ENCODE results near the gene IFT43.

DNA sequence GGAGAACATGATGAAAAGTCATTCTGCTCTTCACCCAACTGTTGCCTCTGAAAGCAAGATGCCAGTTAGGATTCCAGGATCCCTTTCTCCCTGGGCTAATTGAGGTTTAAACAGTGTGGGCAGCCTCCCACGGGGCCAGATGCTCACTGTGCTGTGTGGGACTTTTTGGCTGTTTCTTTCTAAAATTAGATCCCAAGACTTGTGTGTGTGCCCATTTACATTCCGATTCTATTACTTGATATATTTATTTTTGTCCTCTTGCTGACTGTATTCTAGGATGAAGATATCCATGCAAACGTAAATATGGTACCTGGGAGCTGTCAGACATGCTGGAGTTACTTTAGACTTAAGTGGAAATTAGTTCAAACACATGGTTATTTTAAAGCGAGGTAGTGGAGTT is 6.2 kb downstream of the IFT43 start:
- TF ChIP-seq TAF1 (IDR thresholded peaks at IDR 0.05; ENCODE audit: borderline replicate concordance, insufficient read depth, low read length) = no peak
- no peak for TF ChIP-seq SIN3A (IDR thresholded peaks at IDR 0.05; ENCODE audit: borderline replicate concordance, insufficient read depth, low read length)
- no peak for TF ChIP-seq POLR2AphosphoS5 (IDR thresholded peaks at IDR 0.05; ENCODE audit: low read depth, low read length)

All from PFSK-1 (cell line).